Calu3 (cell line): ENCODE results near the gene MACROD2. TPM values are rescaled to one million over a fixed set of nuclear protein-coding genes. Genes with fewer than 3 reads are reported as not detected.

Experiments
- BruUV-seq: library from RNA; stranded (reverse); fragments of 400-500 nt; replicated peaks from 2 replicates; lab custom pipeline; 2021; lab: Mats Ljungman, UMichigan
- CTCF ChIA-PET: fragments of 300-600 bp; sonication (Branson Sonifier 250); formaldehyde crosslinking; loops from one replicate; lab custom pipeline; 2022; ENCODE audit warnings: antibody characterized with exemption; lab: Charles Lee
- DNase-seq: peaks from one replicate; pipeline ENCODE4 v3.0.0; 2022
- H3K27ac Mint-ChIP-seq: one replicate; pipeline ENCODE4 v1.8.0; 2022; ENCODE audit warnings: mixed read lengths; ENCODE audit not compliant: unreplicated experiment
- H3K27me3 Mint-ChIP-seq: one replicate; pipeline ENCODE4 v1.8.0; 2022; ENCODE audit warnings: mixed read lengths; ENCODE audit not compliant: unreplicated experiment
- H3K36me3 Mint-ChIP-seq: one replicate; pipeline ENCODE4 v1.8.0; 2022; ENCODE audit warnings: mild to moderate bottlenecking, moderate library complexity, mixed read lengths; ENCODE audit not compliant: insufficient read depth, unreplicated experiment
- H3K4me1 Mint-ChIP-seq: one replicate; pipeline ENCODE4 v1.8.0; 2022; ENCODE audit warnings: mild to moderate bottlenecking, low read depth, mixed read lengths; ENCODE audit not compliant: unreplicated experiment
- H3K4me3 Mint-ChIP-seq: one replicate; pipeline ENCODE4 v1.8.0; 2022; ENCODE audit warnings: mild to moderate bottlenecking, low read depth, moderate library complexity, mixed read lengths; ENCODE audit not compliant: unreplicated experiment
- H3K9me3 Mint-ChIP-seq: one replicate; pipeline ENCODE4 v1.8.0; 2022; ENCODE audit warnings: low read depth, mixed read lengths; ENCODE audit not compliant: unreplicated experiment
- intact Hi-C: fragments of 100-400 bp; cut with micrococcal nuclease; formaldehyde crosslinking; loops from one replicate; pipeline ENCODE4 v1.10.0; 2022; ENCODE audit not compliant: unreplicated experiment
- total RNA-seq: library from RNA; stranded (reverse); gene quantifications from 2 replicates; pipeline ENCODE4 v1.2.3, GENCODE V29; 2022
- TF ChIP-seq, protein P1 (sequence below): fragments of 200-600 bp; IDR thresholded peaks from one replicate; pipeline ENCODE4 v1.8.0; 2022; ENCODE audit warnings: antibody characterized with exemption; ENCODE audit not compliant: unreplicated experiment

Gene MACROD2
- total RNA-seq, 1 experiment from 2014 or later: 29.4 TPM

DNA sequence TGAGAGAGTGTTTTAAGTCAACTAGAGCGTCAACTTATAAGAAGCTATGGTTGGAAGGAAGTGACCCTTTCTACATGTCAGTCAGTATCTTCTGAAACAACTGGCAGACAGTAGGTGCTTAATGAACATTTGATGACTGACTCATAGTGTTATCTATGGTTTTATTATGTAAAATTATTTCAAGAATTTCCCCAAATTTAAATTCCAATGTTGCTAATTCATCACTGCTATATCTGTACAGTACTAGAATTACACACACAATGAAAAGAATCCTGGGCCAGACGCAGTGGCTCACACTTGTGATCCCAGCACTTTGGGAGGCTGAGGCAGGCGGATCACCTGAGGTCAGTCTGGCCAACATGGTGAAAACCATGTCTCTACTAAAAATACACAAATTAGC is 1063.5 kb downstream of the MACROD2 start:
- DNase-seq: no peak
- Mint-ChIP-seq H3K9me3 (no peaks in the 10 kb centered on the region), H3K27ac (no peak overlapping the region), H3K4me1 (no peaks in the 10 kb centered on the region), H3K27me3 (no peaks in the 10 kb centered on the region), H3K36me3 (no peaks in the 10 kb centered on the region), H3K4me3 (no peak overlapping the region)
- CTCF ChIA-PET: no interaction called here
- intact Hi-C loops: no loop called here
- no TSS peak for BruUV-seq
- TF ChIP-seq, protein P1, sequence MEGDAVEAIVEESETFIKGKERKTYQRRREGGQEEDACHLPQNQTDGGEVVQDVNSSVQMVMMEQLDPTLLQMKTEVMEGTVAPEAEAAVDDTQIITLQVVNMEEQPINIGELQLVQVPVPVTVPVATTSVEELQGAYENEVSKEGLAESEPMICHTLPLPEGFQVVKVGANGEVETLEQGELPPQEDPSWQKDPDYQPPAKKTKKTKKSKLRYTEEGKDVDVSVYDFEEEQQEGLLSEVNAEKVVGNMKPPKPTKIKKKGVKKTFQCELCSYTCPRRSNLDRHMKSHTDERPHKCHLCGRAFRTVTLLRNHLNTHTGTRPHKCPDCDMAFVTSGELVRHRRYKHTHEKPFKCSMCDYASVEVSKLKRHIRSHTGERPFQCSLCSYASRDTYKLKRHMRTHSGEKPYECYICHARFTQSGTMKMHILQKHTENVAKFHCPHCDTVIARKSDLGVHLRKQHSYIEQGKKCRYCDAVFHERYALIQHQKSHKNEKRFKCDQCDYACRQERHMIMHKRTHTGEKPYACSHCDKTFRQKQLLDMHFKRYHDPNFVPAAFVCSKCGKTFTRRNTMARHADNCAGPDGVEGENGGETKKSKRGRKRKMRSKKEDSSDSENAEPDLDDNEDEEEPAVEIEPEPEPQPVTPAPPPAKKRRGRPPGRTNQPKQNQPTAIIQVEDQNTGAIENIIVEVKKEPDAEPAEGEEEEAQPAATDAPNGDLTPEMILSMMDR: no peak

DNA sequence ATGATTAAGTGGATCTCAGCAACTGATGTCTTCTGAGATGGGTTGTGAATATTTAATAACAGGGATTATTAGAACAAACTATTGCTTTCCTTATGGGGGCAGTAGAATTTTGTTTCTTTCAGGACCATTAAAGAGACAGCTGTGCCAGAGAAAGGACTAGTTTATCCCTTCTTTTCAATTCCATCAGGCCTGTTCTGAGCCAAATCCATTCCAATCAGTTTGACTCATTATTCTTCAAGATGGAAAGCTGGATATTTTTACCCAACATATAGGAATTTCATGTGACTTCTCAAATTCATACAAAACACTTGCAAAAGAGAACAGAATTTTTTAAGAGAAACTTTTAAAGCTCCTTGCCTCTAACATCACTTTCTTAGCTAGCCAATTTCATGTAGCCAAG is 1064.1 kb downstream of the MACROD2 start:
- CTCF ChIA-PET: no interaction called here
- TF ChIP-seq, protein P1: no peak

DNA sequence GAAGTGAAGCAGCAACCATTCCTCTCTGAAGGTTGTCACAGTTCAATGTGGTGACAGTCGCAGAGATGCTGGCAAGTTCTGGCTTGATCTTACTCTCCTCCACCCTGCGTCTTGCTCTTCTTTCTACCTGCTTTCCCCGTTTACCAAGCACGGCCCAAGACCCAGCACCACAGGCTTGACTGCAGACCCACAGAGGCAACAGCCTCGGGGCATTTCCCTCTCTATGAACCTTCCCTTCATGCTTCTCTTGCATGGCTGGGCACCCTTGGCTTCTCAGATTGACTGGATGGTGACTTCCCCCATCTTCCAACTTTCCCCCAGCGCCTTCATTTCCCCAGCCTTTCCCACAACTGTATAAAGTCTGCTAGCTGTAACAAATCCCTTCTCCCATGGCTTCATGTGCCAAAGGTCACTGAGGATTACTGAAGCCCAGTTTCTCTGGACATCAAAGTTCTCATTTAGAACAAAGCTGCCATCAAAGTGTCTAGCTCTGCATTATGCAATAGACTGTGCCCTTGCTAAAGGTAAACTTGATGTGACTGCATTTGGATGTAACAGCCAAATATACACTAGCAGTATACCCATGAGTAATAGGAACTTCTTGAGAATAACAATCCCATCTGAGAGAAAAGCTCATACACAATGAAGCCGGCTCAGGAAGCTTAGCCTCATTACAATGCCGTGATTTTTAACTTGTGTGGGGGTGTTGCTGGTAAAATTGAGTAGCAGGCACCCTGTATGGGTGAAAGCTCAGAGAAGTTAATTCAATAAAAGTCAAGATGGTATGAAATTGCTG is 1065.1 kb downstream of the MACROD2 start:
- DNase-seq: no peak
- Mint-ChIP-seq H3K27ac (no peak overlapping the region), H3K4me3 (no peak overlapping the region), H3K27me3 (no peaks in the 10 kb centered on the region), H3K9me3 (no peaks in the 10 kb centered on the region), H3K4me1 (no peaks in the 10 kb centered on the region), H3K36me3 (no peaks in the 10 kb centered on the region)
- TF ChIP-seq, protein P1: no peak
- intact Hi-C loops: no loop called here
- CTCF ChIA-PET: no interaction called here
- BruUV-seq: no TSS peak

More for the DNA sequence above, 1064.1 kb downstream of the MACROD2 start:
- DNase-seq: no peak
- intact Hi-C loops: no loop called here
- Mint-ChIP-seq H3K9me3 (no peaks in the 10 kb centered on the region), H3K27ac (no peak overlapping the region), H3K27me3 (no peaks in the 10 kb centered on the region), H3K36me3 (no peaks in the 10 kb centered on the region), H3K4me1 (no peaks in the 10 kb centered on the region), H3K4me3 (no peak overlapping the region)
- no TSS peak for BruUV-seq

DNA sequence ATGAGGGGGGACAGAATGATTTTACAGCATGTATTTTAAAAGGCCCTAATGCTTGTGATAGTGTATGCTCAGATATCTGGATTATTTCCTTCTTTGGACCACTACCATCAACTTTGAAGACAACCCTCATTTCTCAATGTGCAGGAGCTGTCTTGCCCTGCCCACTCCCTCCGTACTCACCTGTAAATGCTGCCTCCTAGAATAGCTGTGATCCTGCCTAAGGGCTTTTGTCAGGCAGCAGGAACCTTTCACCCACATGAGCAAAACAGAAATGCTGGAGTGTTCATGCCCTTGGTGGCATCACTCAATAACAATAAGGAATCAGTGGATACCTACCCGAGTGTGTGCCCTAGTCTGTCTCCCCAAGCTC is 1065.7 kb downstream of the MACROD2 start:
- H3K4me3 Mint-ChIP-seq: no peak overlapping the region
- no peaks in the 10 kb centered on the region for H3K36me3 Mint-ChIP-seq
- intact Hi-C loops: no loop called here
- BruUV-seq: no TSS peak
- no peaks in the 10 kb centered on the region for H3K27me3 Mint-ChIP-seq
- no peaks in the 10 kb centered on the region for H3K9me3 Mint-ChIP-seq
- H3K4me1 Mint-ChIP-seq: no peaks in the 10 kb centered on the region
- H3K27ac Mint-ChIP-seq: no peak overlapping the region
- no peak for DNase-seq
- CTCF ChIA-PET: no interaction called here
- TF ChIP-seq, protein P1: no peak
